HepG2 (cell line): ENCODE data around the gene ALG14. TPM values are rescaled to one million over a fixed set of nuclear protein-coding genes. Genes with fewer than 3 reads are reported as not detected.

Experiments used
- CCAR2 ChIP-seq: fragments of 200-400 bp; formaldehyde crosslinking; optimal IDR thresholded peaks from 2 replicates; pipeline ENCODE3; 2018; ENCODE audit warnings: low read depth, mild to moderate bottlenecking, low read length, moderate library complexity
- CEBPG ChIP-seq: IDR thresholded peaks from 2 replicates; pipeline ENCODE4 v1.6.1; 2016
- CENPX ChIP-seq: sonication (generic); formaldehyde crosslinking; IDR thresholded peaks from 2 replicates; pipeline ENCODE4 v1.9.0; 2021; ENCODE audit warnings: mild to moderate bottlenecking, missing genetic modification reagents, moderate library complexity
- EHMT2 ChIP-seq: fragments of 200-600 bp; sonication (generic); IDR thresholded peaks from 2 replicates; pipeline ENCODE4 v1.7.0; 2017; ENCODE audit warnings: antibody characterized with exemption, low read depth, low read length, borderline replicate concordance
- ELF3 ChIP-seq: IDR thresholded peaks from 2 replicates; pipeline ENCODE4 v1.6.1; 2016; ENCODE audit warnings: missing genetic modification reagents, missing compliant biosample characterization
- FOSL2 ChIP-seq: sonication (generic); formaldehyde crosslinking; IDR thresholded peaks from 2 replicates; pipeline ENCODE4 v1.4.0; 2020; ENCODE audit warnings: missing genetic modification reagents
- FOXO1 ChIP-seq: sonication (generic); formaldehyde crosslinking; IDR thresholded peaks from 2 replicates; pipeline ENCODE4 v1.4.0; 2020; ENCODE audit warnings: missing genetic modification reagents
- IRF2 ChIP-seq: IDR thresholded peaks from 2 replicates; pipeline ENCODE4 v1.6.1; 2018; ENCODE audit warnings: missing genetic modification reagents, missing compliant biosample characterization
- MLLT10 ChIP-seq: sonication (generic); formaldehyde crosslinking; IDR thresholded peaks from 2 replicates; pipeline ENCODE4 v1.4.0; 2020; ENCODE audit warnings: missing genetic modification reagents
- NR3C1 ChIP-seq: sonication (generic); formaldehyde crosslinking; IDR thresholded peaks from 2 replicates; pipeline ENCODE4 v1.4.0; 2020; ENCODE audit warnings: missing genetic modification reagents
- SRSF4 ChIP-seq: fragments of 200-400 bp; formaldehyde crosslinking; IDR thresholded peaks from one replicate; pipeline ENCODE4 v1.6.1; 2018; ENCODE audit warnings: mild to moderate bottlenecking, low read depth, low read length, moderate library complexity; ENCODE audit not compliant: poor library complexity, severe bottlenecking
- ZBTB8A ChIP-seq: sonication (generic); formaldehyde crosslinking; IDR thresholded peaks from 2 replicates; pipeline ENCODE4 v1.4.0; 2020; ENCODE audit warnings: mild to moderate bottlenecking, low read depth, missing genetic modification reagents, borderline replicate concordance
- ZNF143 ChIP-seq: sonication (generic); formaldehyde crosslinking; IDR thresholded peaks from 2 replicates; pipeline ENCODE4 v1.4.0; 2020; ENCODE audit warnings: missing genetic modification reagents
- ZNF441 ChIP-seq: sonication (generic); formaldehyde crosslinking; IDR thresholded peaks from 2 replicates; pipeline ENCODE4 v1.7.0; 2021; ENCODE audit warnings: missing genetic modification reagents, borderline replicate concordance
- ZNF598 ChIP-seq: sonication (generic); formaldehyde crosslinking; IDR thresholded peaks from 2 replicates; pipeline ENCODE4 v1.5.1; 2020; ENCODE audit warnings: mild to moderate bottlenecking, missing genetic modification reagents, borderline replicate concordance
- ZNF605 ChIP-seq: sonication (generic); formaldehyde crosslinking; IDR thresholded peaks from 2 replicates; pipeline ENCODE4 v1.8.0; 2022; ENCODE audit warnings: mild to moderate bottlenecking, missing genetic modification reagents
- ZNF7 ChIP-seq: IDR thresholded peaks from 2 replicates; pipeline ENCODE4 v1.6.1; 2016; ENCODE audit warnings: missing biosample characterization, missing genetic modification reagents
- ZNF720 ChIP-seq: sonication (generic); formaldehyde crosslinking; IDR thresholded peaks from 2 replicates; pipeline ENCODE4 v1.4.0; 2020; ENCODE audit warnings: missing genetic modification reagents
- ZNF776 ChIP-seq: sonication (generic); formaldehyde crosslinking; IDR thresholded peaks from 2 replicates; pipeline ENCODE4 v1.4.0; 2020; ENCODE audit warnings: mild to moderate bottlenecking, missing genetic modification reagents
- ZSCAN30 ChIP-seq: sonication (generic); formaldehyde crosslinking; IDR thresholded peaks from 2 replicates; pipeline ENCODE4 v1.5.0; 2020; ENCODE audit warnings: mild to moderate bottlenecking, missing genetic modification reagents
- polyA plus RNA-seq, 8 experiments: library from polyadenylated mRNA; depleted of rRNA in 3 of 8; stranded (reverse) in 7 of 8; unstranded in 1 of 8; fragments of >200 nt; fragmentation: Illumina TruSeq in 4 of 8; extraction: Trizol in 4 of 8; gene quantifications; 2 replicates each; pipeline versions ENCODE4 v1.2.1 to v1.2.3, GENCODE V29; 2011 to 2016; ENCODE audit warnings: low read depth in 4 of 8, missing spikeins in 1 of 8, mixed read lengths in 1 of 8; ENCODE audit not compliant: insufficient read depth in 1 of 8
- total RNA-seq, 5 experiments: library from RNA; depleted of rRNA; stranded (reverse); fragments of >200 nt; fragmentation: Illumina TruSeq; extraction: Trizol; gene quantifications; 2 replicates each; pipeline ENCODE4 v1.2.3, GENCODE V29; 2016; ENCODE audit warnings: low read depth in 1 of 5
- TF ChIP-seq, protein P1 (sequence below): IDR thresholded peaks from 2 replicates; pipeline ENCODE4 v1.4.0; 2020; ENCODE audit warnings: mild to moderate bottlenecking, missing genetic modification reagents
- TF ChIP-seq, protein P2 (sequence below): sonication (generic); formaldehyde crosslinking; IDR thresholded peaks from 2 replicates; pipeline ENCODE4 v1.4.0; 2020; ENCODE audit warnings: mild to moderate bottlenecking, missing genetic modification reagents
- TF ChIP-seq, protein P3 (sequence below): sonication (generic); formaldehyde crosslinking; IDR thresholded peaks from 2 replicates; pipeline ENCODE4 v1.4.0; 2020; ENCODE audit warnings: mild to moderate bottlenecking, missing genetic modification reagents
- TF ChIP-seq, protein P4 (sequence below): sonication (generic); formaldehyde crosslinking; IDR thresholded peaks from 2 replicates; pipeline ENCODE4 v1.8.0; 2022; ENCODE audit warnings: mild to moderate bottlenecking, missing genetic modification reagents, moderate library complexity

ALG14 gene
- total and polyA plus RNA-seq, 2 of the 13 experiments (the other 11 are each of a cell fraction or from before 2014, with no cell fraction given) = 4.5 to 12.7 TPM

DNA sequence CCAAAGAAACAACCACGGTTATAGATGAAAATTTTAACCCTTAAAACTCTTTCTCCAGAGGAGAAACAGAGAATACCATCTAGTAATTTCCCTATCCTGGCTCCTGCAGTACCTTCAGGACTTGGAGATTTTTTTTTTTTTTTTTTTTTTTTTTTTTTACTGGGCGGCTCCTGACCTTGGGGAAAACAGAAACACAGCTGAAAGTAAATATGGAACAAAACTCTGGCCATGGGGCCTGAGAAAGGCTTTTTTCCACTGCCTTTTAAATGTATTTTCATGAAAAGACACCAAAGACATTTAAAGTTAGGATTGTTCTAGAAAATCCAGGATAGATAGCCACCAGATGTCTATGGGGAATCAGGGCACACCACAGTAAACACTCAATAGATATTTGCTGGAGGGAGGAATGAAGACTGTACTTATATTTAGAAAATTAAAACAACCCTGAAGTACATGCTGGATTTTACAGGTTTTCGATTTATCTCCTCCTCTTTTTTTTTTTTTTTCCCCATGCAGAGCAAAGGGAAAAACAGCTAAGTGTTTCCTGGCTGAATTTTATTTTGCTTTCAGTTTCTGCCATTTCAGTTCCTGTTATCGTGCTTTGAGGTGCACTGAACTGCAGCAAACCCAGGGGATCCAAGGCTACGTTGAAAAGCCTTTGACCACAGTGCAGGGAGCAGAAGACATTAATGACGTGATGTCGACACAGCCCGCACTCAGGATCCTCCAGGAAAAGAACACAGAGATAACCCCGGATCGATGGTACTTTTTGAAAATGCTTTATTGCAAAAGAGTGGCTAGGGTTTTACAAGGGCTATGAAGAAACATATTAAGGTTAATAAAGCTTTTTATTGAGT lies 110.1 kb downstream of the ALG14 start (continued):
- TF ChIP-seq EHMT2 = no peak
- no peak for TF ChIP-seq ZNF441 (CRISPR knock-in tag)
- TF ChIP-seq, protein P1, sequence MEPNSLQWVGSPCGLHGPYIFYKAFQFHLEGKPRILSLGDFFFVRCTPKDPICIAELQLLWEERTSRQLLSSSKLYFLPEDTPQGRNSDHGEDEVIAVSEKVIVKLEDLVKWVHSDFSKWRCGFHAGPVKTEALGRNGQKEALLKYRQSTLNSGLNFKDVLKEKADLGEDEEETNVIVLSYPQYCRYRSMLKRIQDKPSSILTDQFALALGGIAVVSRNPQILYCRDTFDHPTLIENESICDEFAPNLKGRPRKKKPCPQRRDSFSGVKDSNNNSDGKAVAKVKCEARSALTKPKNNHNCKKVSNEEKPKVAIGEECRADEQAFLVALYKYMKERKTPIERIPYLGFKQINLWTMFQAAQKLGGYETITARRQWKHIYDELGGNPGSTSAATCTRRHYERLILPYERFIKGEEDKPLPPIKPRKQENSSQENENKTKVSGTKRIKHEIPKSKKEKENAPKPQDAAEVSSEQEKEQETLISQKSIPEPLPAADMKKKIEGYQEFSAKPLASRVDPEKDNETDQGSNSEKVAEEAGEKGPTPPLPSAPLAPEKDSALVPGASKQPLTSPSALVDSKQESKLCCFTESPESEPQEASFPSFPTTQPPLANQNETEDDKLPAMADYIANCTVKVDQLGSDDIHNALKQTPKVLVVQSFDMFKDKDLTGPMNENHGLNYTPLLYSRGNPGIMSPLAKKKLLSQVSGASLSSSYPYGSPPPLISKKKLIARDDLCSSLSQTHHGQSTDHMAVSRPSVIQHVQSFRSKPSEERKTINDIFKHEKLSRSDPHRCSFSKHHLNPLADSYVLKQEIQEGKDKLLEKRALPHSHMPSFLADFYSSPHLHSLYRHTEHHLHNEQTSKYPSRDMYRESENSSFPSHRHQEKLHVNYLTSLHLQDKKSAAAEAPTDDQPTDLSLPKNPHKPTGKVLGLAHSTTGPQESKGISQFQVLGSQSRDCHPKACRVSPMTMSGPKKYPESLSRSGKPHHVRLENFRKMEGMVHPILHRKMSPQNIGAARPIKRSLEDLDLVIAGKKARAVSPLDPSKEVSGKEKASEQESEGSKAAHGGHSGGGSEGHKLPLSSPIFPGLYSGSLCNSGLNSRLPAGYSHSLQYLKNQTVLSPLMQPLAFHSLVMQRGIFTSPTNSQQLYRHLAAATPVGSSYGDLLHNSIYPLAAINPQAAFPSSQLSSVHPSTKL = peak; percentile 93
- TF ChIP-seq IRF2 (CRISPR knock-in tag) = peak; percentile 89; the same call in 1 of the 2 replicates
- TF ChIP-seq ZNF776 (CRISPR knock-in tag) = no peak
- TF ChIP-seq ELF3 (CRISPR knock-in tag) = peak; percentile 75
- no peak for TF ChIP-seq CCAR2
- TF ChIP-seq ZNF7 = no peak
- no peak for TF ChIP-seq ZNF605 (CRISPR knock-in tag)
- TF ChIP-seq MLLT10 (CRISPR knock-in tag) = no peak
- no peak for TF ChIP-seq ZNF143
- TF ChIP-seq FOSL2 (CRISPR knock-in tag) = peak; percentile 70
- TF ChIP-seq, protein P2, sequence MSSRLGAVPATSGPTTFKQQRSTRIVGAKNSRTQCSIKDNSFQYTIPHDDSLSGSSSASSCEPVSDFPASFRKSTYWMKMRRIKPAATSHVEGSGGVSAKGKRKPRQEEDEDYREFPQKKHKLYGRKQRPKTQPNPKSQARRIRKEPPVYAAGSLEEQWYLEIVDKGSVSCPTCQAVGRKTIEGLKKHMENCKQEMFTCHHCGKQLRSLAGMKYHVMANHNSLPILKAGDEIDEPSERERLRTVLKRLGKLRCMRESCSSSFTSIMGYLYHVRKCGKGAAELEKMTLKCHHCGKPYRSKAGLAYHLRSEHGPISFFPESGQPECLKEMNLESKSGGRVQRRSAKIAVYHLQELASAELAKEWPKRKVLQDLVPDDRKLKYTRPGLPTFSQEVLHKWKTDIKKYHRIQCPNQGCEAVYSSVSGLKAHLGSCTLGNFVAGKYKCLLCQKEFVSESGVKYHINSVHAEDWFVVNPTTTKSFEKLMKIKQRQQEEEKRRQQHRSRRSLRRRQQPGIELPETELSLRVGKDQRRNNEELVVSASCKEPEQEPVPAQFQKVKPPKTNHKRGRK (CRISPR knock-in tag) = no peak
- TF ChIP-seq, protein P3, sequence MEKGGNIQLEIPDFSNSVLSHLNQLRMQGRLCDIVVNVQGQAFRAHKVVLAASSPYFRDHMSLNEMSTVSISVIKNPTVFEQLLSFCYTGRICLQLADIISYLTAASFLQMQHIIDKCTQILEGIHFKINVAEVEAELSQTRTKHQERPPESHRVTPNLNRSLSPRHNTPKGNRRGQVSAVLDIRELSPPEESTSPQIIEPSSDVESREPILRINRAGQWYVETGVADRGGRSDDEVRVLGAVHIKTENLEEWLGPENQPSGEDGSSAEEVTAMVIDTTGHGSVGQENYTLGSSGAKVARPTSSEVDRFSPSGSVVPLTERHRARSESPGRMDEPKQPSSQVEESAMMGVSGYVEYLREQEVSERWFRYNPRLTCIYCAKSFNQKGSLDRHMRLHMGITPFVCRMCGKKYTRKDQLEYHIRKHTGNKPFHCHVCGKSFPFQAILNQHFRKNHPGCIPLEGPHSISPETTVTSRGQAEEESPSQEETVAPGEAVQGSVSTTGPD = no peak
- peak; percentile 75; the same call in 1 of the 2 replicates for TF ChIP-seq FOXO1 (CRISPR knock-in tag)
- no peak for TF ChIP-seq ZNF598 (CRISPR knock-in tag)
- TF ChIP-seq, protein P4, sequence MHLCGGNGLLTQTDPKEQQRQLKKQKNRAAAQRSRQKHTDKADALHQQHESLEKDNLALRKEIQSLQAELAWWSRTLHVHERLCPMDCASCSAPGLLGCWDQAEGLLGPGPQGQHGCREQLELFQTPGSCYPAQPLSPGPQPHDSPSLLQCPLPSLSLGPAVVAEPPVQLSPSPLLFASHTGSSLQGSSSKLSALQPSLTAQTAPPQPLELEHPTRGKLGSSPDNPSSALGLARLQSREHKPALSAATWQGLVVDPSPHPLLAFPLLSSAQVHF (CRISPR knock-in tag) = no peak
- TF ChIP-seq NR3C1 (CRISPR knock-in tag) = no peak
- peak; percentile 87 for TF ChIP-seq CEBPG (CRISPR knock-in tag)
- no peak for TF ChIP-seq ZNF720 (CRISPR knock-in tag)
- no peak for TF ChIP-seq ZSCAN30 (CRISPR knock-in tag)
- no peak for TF ChIP-seq SRSF4
- no peak for TF ChIP-seq CENPX (CRISPR knock-in tag)
- no peak for TF ChIP-seq ZBTB8A (CRISPR knock-in tag)
